K562 (cell line): ENCODE data around the gene VGLL4. TPM values are rescaled to one million over a fixed set of nuclear protein-coding genes. Genes with fewer than 3 reads are reported as not detected.

ENCODE experiments used
- ARID1B ChIP-seq: fragments of 450-650 bp; IDR thresholded peaks from 2 replicates; pipeline ENCODE4 v1.6.1; 2016; ENCODE audit warnings: antibody characterized with exemption, mild to moderate bottlenecking, inconsistent platforms
- BDP1 ChIP-seq: IDR thresholded peaks from 3 replicates; pipeline ENCODE4 v1.6.1; 2011; ENCODE audit not compliant: insufficient read length, insufficient read depth
- CC2D1A ChIP-seq: fragments of 450-650 bp; IDR thresholded peaks from 2 replicates; pipeline ENCODE4 v1.6.1; 2017; ENCODE audit warnings: mild to moderate bottlenecking
- CEBPZ ChIP-seq: fragments of 150-350 bp; IDR thresholded peaks from 2 replicates; pipeline ENCODE4 v1.6.1; 2014; ENCODE audit warnings: low read depth, mild to moderate bottlenecking, low read length, borderline replicate concordance
- CHD1 ChIP-seq: fragments of 200-600 bp; sonication (generic); IDR thresholded peaks from one replicate; pipeline ENCODE4 v1.6.1; 2012; ENCODE audit warnings: mild to moderate bottlenecking, moderate library complexity, low read length, inconsistent platforms
- ERF ChIP-seq: fragments of 450-650 bp; formaldehyde crosslinking; IDR thresholded peaks from 2 replicates; pipeline ENCODE4 v1.4.0; 2020; ENCODE audit warnings: mild to moderate bottlenecking, mixed read lengths
- ETV5 ChIP-seq: sonication (generic); formaldehyde crosslinking; IDR thresholded peaks from 2 replicates; pipeline ENCODE4 v1.4.0; 2020; ENCODE audit warnings: low read depth, mild to moderate bottlenecking, missing genetic modification reagents
- FOXP4 ChIP-seq: sonication (generic); formaldehyde crosslinking; IDR thresholded peaks from 2 replicates; pipeline ENCODE4 v1.8.0; 2022; ENCODE audit warnings: mild to moderate bottlenecking, missing genetic modification reagents, borderline replicate concordance
- KLF10 ChIP-seq: fragments of 250-450 bp; sonication (Bioruptor Pico); IDR thresholded peaks from 2 replicates; pipeline ENCODE4 v1.6.1; 2021; ENCODE audit warnings: matching md5 sums
- MYC ChIP-seq, 2 experiments: fragments of 250-450 bp in 1 of 2; sonication (Bioruptor Pico) in 1 of 2; IDR thresholded peaks; 2 replicates each; pipeline versions ENCODE4 v1.5.1 to v1.6.1; 2012 to 2021; ENCODE audit warnings: low read depth in 2 of 2, borderline replicate concordance in 1 of 2, improper control_type of control experiment in 1 of 2, low read length in 1 of 2, mild to moderate bottlenecking in 1 of 2, moderate library complexity in 1 of 2
- RAD51 ChIP-seq: fragments of 450-650 bp; IDR thresholded peaks from 2 replicates; pipeline ENCODE4 v1.7.1; 2016; ENCODE audit warnings: low read depth, mild to moderate bottlenecking, borderline replicate concordance
- SMAD3 ChIP-seq: fragments of 450-650 bp; formaldehyde crosslinking; conservative IDR thresholded peaks from 2 replicates; pipeline ENCODE4 v1.4.0; 2020; ENCODE audit warnings: mild to moderate bottlenecking
- SMAD4 ChIP-seq: fragments of 250-450 bp; sonication (Bioruptor Pico); conservative IDR thresholded peaks from 2 replicates; pipeline ENCODE4 v1.8.0; 2021; ENCODE audit warnings: inconsistent platforms, mild to moderate bottlenecking, moderate library complexity
- ZFX ChIP-seq: sonication (generic); formaldehyde crosslinking; IDR thresholded peaks from 2 replicates; pipeline ENCODE4 v1.8.0; 2022; ENCODE audit warnings: mild to moderate bottlenecking, missing genetic modification reagents, moderate library complexity
- ZKSCAN8 ChIP-seq: fragments of 200-800 bp; sonication (Bioruptor generic); IDR thresholded peaks from 2 replicates; pipeline ENCODE4 v1.6.1; 2016; ENCODE audit warnings: missing genetic modification characterization, missing compliant biosample characterization
- ZNF253 ChIP-seq: fragments of 250-450 bp; sonication (Bioruptor Pico); conservative IDR thresholded peaks from 2 replicates; pipeline ENCODE4 v1.6.1; 2021; ENCODE audit warnings: mild to moderate bottlenecking
- polyA plus RNA-seq, 8 experiments: library from polyadenylated mRNA; depleted of rRNA in 4 of 8; stranded (reverse) in 5 of 8; unstranded in 3 of 8; fragments of >200 nt; fragmentation: Nextera tagmentation in 2 of 8; fragmentation: Illumina TruSeq in 1 of 8; extraction: Ambion mirVana in 2 of 8; extraction: Trizol in 1 of 8; gene quantifications; 2 replicates each; pipeline versions ENCODE4 v1.2.1 to v1.2.3, GENCODE V29; 2011 to 2014; ENCODE audit warnings: inconsistent platforms in 1 of 8, missing spikeins in 1 of 8
- total RNA-seq, 7 experiments: library from RNA; depleted of rRNA in 6 of 7; stranded (reverse); fragments of >200 nt in 6 of 7; fragmentation: Illumina TruSeq in 2 of 7; extraction: Trizol in 2 of 7; gene quantifications; 2 replicates each; pipeline versions ENCODE4 v1.2.1 to v1.2.3, GENCODE V29; 2011 to 2021; ENCODE audit warnings: low replicate concordance in 1 of 7
- TF ChIP-seq, protein P1 (sequence below): fragments of 250-450 bp; sonication (Bioruptor Pico); IDR thresholded peaks from 2 replicates; pipeline ENCODE4 v1.9.0; 2021; ENCODE audit warnings: mild to moderate bottlenecking
- TF ChIP-seq, protein P2 (sequence below): fragments of 250-450 bp; sonication (Bioruptor Pico); IDR thresholded peaks from 2 replicates; pipeline ENCODE4 v1.8.0; 2022; ENCODE audit warnings: moderate library complexity, mild to moderate bottlenecking, inconsistent platforms

VGLL4 gene
- total and polyA plus RNA-seq, 9 of the 15 experiments (the other 6 are each of a cell fraction or from before 2014, with no cell fraction given) = 0.27 to 10.9 (median 8.6) TPM

- peak; percentile 60; the same call in 1 of the 2 replicates for TF ChIP-seq ETV5 (CRISPR knock-in tag)
- TF ChIP-seq BDP1 = no peak
- peak; percentile 49; the same call in 1 of the 2 replicates for TF ChIP-seq SMAD4
- TF ChIP-seq FOXP4 = no peak
- TF ChIP-seq CHD1 = no peak
- TF ChIP-seq MYC (IDR thresholded peaks at IDR 0.05; ENCODE audit: low read depth, low read length) = peak; percentile 55; the same call in 1 of the 2 replicates
- no peak for TF ChIP-seq MYC (CRISPR knock-in tag; IDR thresholded peaks at IDR 0.05; ENCODE audit: borderline replicate concordance, low read depth)
- no peak for TF ChIP-seq KLF10 (CRISPR knock-in tag)
- TF ChIP-seq, protein P1, sequence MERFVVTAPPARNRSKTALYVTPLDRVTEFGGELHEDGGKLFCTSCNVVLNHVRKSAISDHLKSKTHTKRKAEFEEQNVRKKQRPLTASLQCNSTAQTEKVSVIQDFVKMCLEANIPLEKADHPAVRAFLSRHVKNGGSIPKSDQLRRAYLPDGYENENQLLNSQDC (CRISPR knock-in tag) = no peak
- no peak for TF ChIP-seq RAD51
- no peak; the same call in 1 of the 2 replicates for TF ChIP-seq ZKSCAN8 (CRISPR knock-in tag)
- no peak for TF ChIP-seq ZNF253 (CRISPR knock-in tag)
- TF ChIP-seq ZFX = peak; percentile 42
- TF ChIP-seq CEBPZ = no peak
- peak; percentile 35; the same call in 1 of the 2 replicates for TF ChIP-seq ERF
- 0 out of 2 replicates have a peak, but pooled peaks have one; percentile 19 for TF ChIP-seq CC2D1A
- no peak for TF ChIP-seq ARID1B
- TF ChIP-seq, protein P2, sequence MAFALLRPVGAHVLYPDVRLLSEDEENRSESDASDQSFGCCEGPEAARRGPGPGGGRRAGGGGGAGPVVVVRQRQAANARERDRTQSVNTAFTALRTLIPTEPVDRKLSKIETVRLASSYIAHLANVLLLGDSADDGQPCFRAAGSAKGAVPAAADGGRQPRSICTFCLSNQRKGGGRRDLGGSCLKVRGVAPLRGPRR (CRISPR knock-in tag) = no peak
- TF ChIP-seq SMAD3 (CRISPR knock-in tag) = no peak
Observed at GRCh38 chr3:11643605-11644087, at the start of gene VGLL4 (continued).
